Cardiac muscle cell (in vitro differentiated cells and primary cell): ENCODE results near the gene LRFN2. TPM values are rescaled to one million over a fixed set of nuclear protein-coding genes. Genes with fewer than 3 reads are reported as not detected.

Source experiments
- DNase-seq, 2 donors: peaks; one replicate each; pipeline versions ENCODE4 v3.0.0 to v3.0.0-alpha.2; 2010 to 2017; ENCODE audit warnings: low read depth in 1 of 2, low spot score in 1 of 2
- H3K27ac ChIP-seq: fragments of 200-600 bp; sonication (generic); 2 replicates; pipeline ENCODE4 v1.5.1; 2016
- H3K27me3 ChIP-seq: fragments of 200-600 bp; sonication (generic); 2 replicates; pipeline ENCODE4 v1.6.0; 2016; ENCODE audit warnings: control low read depth
- H3K36me3 ChIP-seq: fragments of 200-600 bp; sonication (generic); 2 replicates; pipeline ENCODE4 v1.5.1; 2016; ENCODE audit warnings: control low read depth
- H3K4me1 ChIP-seq: fragments of 200-600 bp; sonication (generic); 2 replicates; pipeline ENCODE4 v1.8.1; 2017; ENCODE audit warnings: low read depth, mild to moderate bottlenecking, mixed run types
- H3K4me3 ChIP-seq: fragments of 200-600 bp; sonication (generic); 2 replicates; pipeline ENCODE4 v1.5.1; 2016; ENCODE audit warnings: mild to moderate bottlenecking
- H3K9me3 ChIP-seq: fragments of 200-600 bp; sonication (generic); 2 replicates; pipeline ENCODE4 v1.5.1; 2017; ENCODE audit warnings: low read depth, mild to moderate bottlenecking, control low read depth
- CTCF ChIP-seq: IDR thresholded peaks from 2 replicates; pipeline ENCODE4 v1.5.1; 2012; ENCODE audit warnings: low read depth, mild to moderate bottlenecking, low read length
- polyA plus RNA-seq: library from polyadenylated mRNA; unstranded; fragments of >200 nt; fragmentation: Nextera tagmentation; extraction: Ambion mirVana; gene quantifications from 2 replicates; pipeline ENCODE4 v1.2.1, GENCODE V29; 2016
- total RNA-seq: library from RNA; depleted of rRNA; stranded (reverse); fragments of >200 nt; gene quantifications from 2 replicates; pipeline ENCODE4 v1.2.3, GENCODE V29; 2016

LRFN2 gene
- total and polyA plus RNA-seq, 2 experiments from 2014 or later: 0.15 TPM; not detected in 1

DNA sequence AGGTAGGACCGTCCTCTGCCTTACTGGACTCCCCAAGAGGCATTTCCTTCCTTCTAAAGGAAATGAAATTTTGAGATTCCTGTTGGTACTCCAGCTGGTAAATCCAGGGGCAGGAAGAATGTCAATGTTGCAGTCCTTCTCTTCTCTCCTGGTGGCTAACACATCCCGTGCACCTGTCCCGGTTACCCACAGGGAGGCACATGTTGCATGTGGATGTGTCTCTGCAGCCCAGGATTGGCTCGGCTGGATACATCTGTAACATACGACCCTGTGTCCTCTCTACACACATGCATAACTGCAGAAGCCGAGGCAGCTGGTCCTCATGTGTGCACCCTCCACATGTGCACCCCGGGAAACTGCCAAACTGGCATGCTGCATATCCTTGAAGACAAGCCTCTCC lies 1.3 kb upstream of the LRFN2 start:
- no peak for DNase-seq
- Histone ChIP-seq H3K27ac (no peak overlapping the region), H3K36me3 (no peaks in the 10 kb centered on the region), H3K9me3 (no peaks in the 10 kb centered on the region), H3K27me3 (peaks cover 67% of the 10 kb centered on the region), H3K4me3 (no peak overlapping the region), H3K4me1 (no peaks in the 10 kb centered on the region)
- no peak for TF ChIP-seq CTCF

DNA sequence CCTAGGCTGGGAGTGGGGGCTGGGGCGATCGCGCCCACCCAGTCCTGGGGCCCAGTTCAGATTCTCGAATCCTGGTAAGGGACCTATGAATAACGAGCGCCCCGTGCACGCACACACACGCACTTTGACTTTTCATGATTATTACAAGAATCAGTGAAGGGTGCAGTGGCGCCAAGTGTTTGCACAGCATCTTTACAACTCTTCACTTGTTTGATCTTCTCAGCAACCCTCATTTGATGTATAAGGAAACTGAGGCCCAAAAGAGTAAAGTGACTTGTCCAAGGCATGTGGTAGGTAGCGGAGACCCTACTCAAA lies 863 bp upstream of the LRFN2 start:
- DNase-seq: no peak
- no peak for TF ChIP-seq CTCF
- no peaks in the 10 kb centered on the region for H3K9me3 ChIP-seq
- no peak overlapping the region for H3K27ac ChIP-seq
- no peaks in the 10 kb centered on the region for H3K36me3 ChIP-seq
- no peaks in the 10 kb centered on the region for H3K4me1 ChIP-seq
- peaks cover 62% of the 10 kb centered on the region for H3K27me3 ChIP-seq
- peak overlapping the region; percentile 39 for H3K4me3 ChIP-seq

DNA sequence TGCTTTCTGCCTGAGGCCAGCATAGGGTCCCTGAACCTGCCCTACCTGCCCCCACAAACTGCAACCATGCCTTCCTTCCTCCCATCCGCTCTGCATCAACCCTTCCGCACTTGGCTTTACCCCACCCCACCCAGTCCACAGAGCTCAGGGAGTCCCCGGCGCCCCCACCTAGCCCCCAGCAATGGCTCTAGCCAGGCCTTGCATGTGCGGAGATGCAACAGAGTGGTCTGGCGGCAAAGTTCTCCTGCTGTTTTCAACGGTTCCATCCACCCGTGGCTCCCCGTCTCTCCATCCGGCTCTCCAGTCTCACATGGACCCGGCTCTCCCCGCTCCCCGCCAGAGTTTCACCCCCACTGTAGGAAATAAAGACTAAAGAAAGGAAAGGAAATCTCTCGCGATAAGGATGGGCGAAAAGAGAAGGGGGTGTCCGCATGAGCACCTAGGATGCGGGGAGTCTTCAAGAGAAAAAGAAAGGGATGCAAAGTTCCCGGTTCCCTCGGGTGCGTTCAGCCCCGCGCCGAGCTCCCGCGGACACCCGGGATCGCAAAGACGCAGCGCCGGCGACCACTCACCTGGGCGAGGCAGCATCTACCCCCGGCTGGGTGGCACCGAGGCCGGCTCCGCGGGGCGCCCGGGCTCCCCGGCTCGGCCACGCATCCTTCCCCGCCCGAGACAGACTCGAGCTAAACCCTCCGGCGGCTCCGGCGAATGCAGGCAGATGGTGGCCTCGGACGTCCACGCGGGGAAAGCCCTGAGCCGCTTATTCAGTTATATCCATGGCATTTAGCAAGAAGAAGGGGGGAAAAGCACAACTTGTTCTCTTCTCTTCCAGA lies 579 bp downstream of the LRFN2 start:
- peak in 1 of 2 donors; percentile 23 for DNase-seq
- TF ChIP-seq CTCF: no peak
- Histone ChIP-seq H3K36me3 (no peaks in the 10 kb centered on the region), H3K4me1 (no peaks in the 10 kb centered on the region), H3K27me3 (peaks cover 56% of the 10 kb centered on the region), H3K9me3 (no peaks in the 10 kb centered on the region), H3K4me3 (peak overlapping the region; percentile 39), H3K27ac (no peak overlapping the region)

DNA sequence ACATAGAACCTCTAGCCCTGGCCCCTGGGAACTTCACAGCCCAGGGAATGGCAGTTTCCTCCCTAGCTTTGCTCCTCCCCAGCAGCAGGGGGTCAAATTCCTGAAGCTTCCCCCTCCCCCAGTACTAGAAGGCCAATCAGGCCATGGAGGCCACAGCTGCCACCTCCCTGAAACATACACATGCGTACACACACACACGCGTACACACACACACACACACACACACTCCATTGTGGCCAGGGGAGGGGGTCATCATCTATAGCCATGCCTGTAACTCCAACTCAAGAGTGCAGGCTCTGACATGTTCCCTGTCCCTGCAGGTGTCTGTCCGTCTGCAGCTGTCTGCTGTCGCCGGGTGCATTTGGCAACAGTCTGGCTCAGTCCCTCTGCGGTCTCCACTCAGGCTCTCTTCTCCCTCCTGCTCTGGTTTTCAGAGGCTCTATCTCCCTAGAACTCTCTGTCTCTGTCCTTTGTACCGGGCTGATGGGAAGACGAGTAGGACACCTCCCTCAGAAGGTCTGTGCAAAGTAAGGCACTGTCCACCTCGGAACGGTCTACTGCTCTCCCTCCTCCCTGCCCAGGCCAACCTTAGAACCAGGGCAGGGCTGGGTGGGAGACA lies 1.4 kb downstream of the LRFN2 start:
- DNase-seq: no peak
- Histone ChIP-seq H3K36me3 (no peaks in the 10 kb centered on the region), H3K4me1 (no peaks in the 10 kb centered on the region), H3K27ac (no peak overlapping the region), H3K9me3 (no peaks in the 10 kb centered on the region), H3K27me3 (peaks cover 56% of the 10 kb centered on the region), H3K4me3 (no peak overlapping the region)
- no peak for TF ChIP-seq CTCF

GRCh38 chr6:40585223-40585622 lies 1.9 kb downstream of the LRFN2 start:
- no peak for TF ChIP-seq CTCF
- DNase-seq: no peak
- Histone ChIP-seq H3K36me3 (no peaks in the 10 kb centered on the region), H3K4me1 (no peaks in the 10 kb centered on the region), H3K4me3 (no peak overlapping the region), H3K27ac (no peak overlapping the region), H3K9me3 (no peaks in the 10 kb centered on the region), H3K27me3 (peaks cover 54% of the 10 kb centered on the region)
